ENCODE results near the gene ZFP36. TPM values are rescaled to one million over a fixed set of nuclear protein-coding genes. Genes with fewer than 3 reads are reported as not detected.
"Not testable (repeated sequence)": the region's sequence is repeated elsewhere in the genome, so short reads cannot be mapped to it uniquely, and the experiment has no call there.

The ZFP36 gene
- total RNA-seq, 2 donors from 2014 or later = 107 to 202 TPM

DNA sequence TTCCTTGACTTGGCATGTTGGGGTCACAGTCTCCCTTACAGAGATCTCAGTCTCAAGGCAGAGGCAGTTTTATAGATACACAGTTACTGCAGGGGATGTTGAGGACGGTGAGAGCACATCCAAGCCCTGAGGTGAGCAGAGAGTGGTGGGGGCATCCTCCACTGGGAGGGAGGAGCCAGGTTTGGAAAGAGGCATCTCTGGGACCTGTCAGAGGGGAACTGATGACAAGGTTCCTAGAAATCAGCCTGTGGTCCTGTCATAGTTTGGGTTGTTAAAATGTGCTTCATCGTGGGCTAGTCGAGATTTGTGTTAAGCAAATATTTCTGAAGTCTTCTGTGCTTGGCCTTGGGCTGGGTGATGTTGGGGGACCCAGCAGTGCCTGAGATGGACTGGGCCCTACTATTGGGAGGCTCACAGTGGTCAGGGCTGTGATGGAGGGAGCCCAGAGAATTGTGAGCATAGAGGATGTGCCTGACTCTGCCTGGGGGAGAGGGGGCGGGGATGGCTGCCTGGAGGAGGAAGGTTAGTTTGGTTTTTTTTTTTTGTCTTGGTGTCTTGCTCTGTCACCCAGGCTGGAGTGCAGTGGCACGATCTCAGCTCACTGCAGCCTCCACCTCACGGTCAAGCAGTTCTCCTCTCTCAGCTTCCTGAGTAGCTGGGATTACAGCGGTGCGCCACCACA lies 42.6 kb downstream of the ZFP36 start:
- no peak for TF ChIP-seq CTCF (IDR thresholded peaks at IDR 0.05)
- no peak for DNase-seq (ENCODE audit: low spot score)
- peaks cover 0 to 35% of the 10 kb centered on the region in 2 donors for H3K4me1 ChIP-seq
- H3K36me3 ChIP-seq = peaks cover 10% of the 10 kb centered on the region
- no peaks in the 10 kb centered on the region for H3K9me3 ChIP-seq
- H3K4me3 ChIP-seq = no peak overlapping the region
- H3K27me3 ChIP-seq = no peaks in the 10 kb centered on the region
- H3K27ac ChIP-seq = no peak overlapping the region

- DNase-seq (ENCODE audit: low spot score); H3K4me3 ChIP-seq; H3K9me3 ChIP-seq; H3K27me3 ChIP-seq; H3K27ac ChIP-seq: not testable (repeated sequence)
- H3K4me1 ChIP-seq = peaks cover 0 to 27% of the 10 kb centered on the region in 2 donors
- H3K36me3 ChIP-seq = peaks cover 19% of the 10 kb centered on the region
Observed at GRCh38 chr19:39451257-39451656, 44.6 kb downstream of the ZFP36 start.

Small RNA genes within 50 kb of the gene (microRNA-seq; reads per million reads assigned to microRNA genes)
- gene MIR4530 (ENCODE audit: borderline number of aligned reads in 2 of 2, borderline replicate concordance in 1 of 2) = 0 to 0.71 reads per million in 2 donors

Other genes with a start within 250 kb of the ZFP36 start
- not detected for gene NCCRP1, start 209.9 kb upstream of the ZFP36 start, total RNA-seq
- not detected for gene SYCN, start 202.6 kb upstream of the ZFP36 start, total RNA-seq
- gene IFNL3, start 161.8 kb upstream of the ZFP36 start, total RNA-seq = not detected
- gene IFNL4, start 158.0 kb upstream of the ZFP36 start, total RNA-seq = not detected
- not detected for gene IFNL2, start 138.5 kb upstream of the ZFP36 start, total RNA-seq
- gene IFNL1, start 110.4 kb upstream of the ZFP36 start, total RNA-seq = not detected
- 1 to 10 TPM in 1 of 2 donors, under 1 TPM in 1; 0.67 to 1.1 TPM for gene LRFN1, start 86.0 kb upstream of the ZFP36 start, total RNA-seq
- 1 to 10 TPM; 5.3 to 9.7 TPM for gene GMFG, start 70.8 kb upstream of the ZFP36 start, total RNA-seq
- 10 to 100 TPM; 48.5 to 97.6 TPM for gene SAMD4B, start 64.4 kb upstream of the ZFP36 start, total RNA-seq
- gene PAF1, start 15.7 kb upstream of the ZFP36 start, total RNA-seq = 10 to 100 TPM; 34.8 to 54.3 TPM
- 10 to 100 TPM; 29.9 to 32.3 TPM for gene MED29, start 15.5 kb upstream of the ZFP36 start, total RNA-seq
- 10 to 100 TPM in 1 of 2 donors, 1 to 10 TPM in 1; 7.5 to 12.0 TPM for gene PLEKHG2, start 5.8 kb downstream of the ZFP36 start, total RNA-seq
- 1,000 to 10,000 TPM; 1,032 to 1,330 TPM for gene RPS16, start 29.1 kb downstream of the ZFP36 start, total RNA-seq
- 10 to 100 TPM; 81.7 to 95.1 TPM for gene SUPT5H, start 38.7 kb downstream of the ZFP36 start, total RNA-seq
- gene TIMM50, start 74.0 kb downstream of the ZFP36 start, total RNA-seq = 10 to 100 TPM; 60.0 to 80.9 TPM
- not detected for gene DLL3, start 92.1 kb downstream of the ZFP36 start, total RNA-seq
- not detected for gene SELENOV, start 108.3 kb downstream of the ZFP36 start, total RNA-seq
- gene EID2B, start 126.0 kb downstream of the ZFP36 start, total RNA-seq = 1 to 10 TPM; 2.1 to 2.3 TPM
- gene EID2, start 133.3 kb downstream of the ZFP36 start, total RNA-seq = 10 to 100 TPM in 1 of 2 donors, 1 to 10 TPM in 1; 6.7 to 11.1 TPM
- gene LGALS13, start 195.7 kb downstream of the ZFP36 start, total RNA-seq = not detected
- not detected for gene LGALS16, start 249.1 kb downstream of the ZFP36 start, total RNA-seq

All from right atrium auricular region (tissue), 2 donors.